Measurements from ENCODE around the gene SRPX. TPM values are rescaled to one million over a fixed set of nuclear protein-coding genes. Genes with fewer than 3 reads are reported as not detected.

SRPX gene
- total RNA-seq, 1 donor from 2014 or later, result 9.2 TPM

- no peak for TF ChIP-seq CTCF (IDR thresholded peaks at IDR 0.05; ENCODE audit: partially characterized antibody, unreplicated experiment)
These were observed 35.3 kb upstream of the SRPX start for GRCh38 chrX:38256019-38256418.

GRCh38 chrX:38249965-38250364 is 29.3 kb upstream of the SRPX start:
- H3K9me3 Mint-ChIP-seq (ENCODE audit: unreplicated experiment), result no peaks in the 10 kb centered on the region
- TF ChIP-seq CTCF (IDR thresholded peaks at IDR 0.05; ENCODE audit: partially characterized antibody, unreplicated experiment), result no peak
- no peaks in the 10 kb centered on the region for H3K4me1 Mint-ChIP-seq (ENCODE audit: low read depth, unreplicated experiment)
- no peak overlapping the region for H3K4me3 Mint-ChIP-seq (ENCODE audit: unreplicated experiment)
- no peak for DNase-seq
- H3K36me3 Mint-ChIP-seq (ENCODE audit: unreplicated experiment), result no peaks in the 10 kb centered on the region
- H3K27ac Mint-ChIP-seq (ENCODE audit: unreplicated experiment), result no peak overlapping the region
- H3K27me3 Mint-ChIP-seq (ENCODE audit: unreplicated experiment), result peaks cover 2% of the 10 kb centered on the region

More at GRCh38 chrX:38256019-38256418, 35.3 kb upstream of the SRPX start:
- Mint-ChIP-seq H3K27me3 (ENCODE audit: unreplicated experiment) (peaks cover 2% of the 10 kb centered on the region), H3K4me3 (ENCODE audit: unreplicated experiment) (no peak overlapping the region), H3K36me3 (ENCODE audit: unreplicated experiment) (no peaks in the 10 kb centered on the region), H3K4me1 (ENCODE audit: low read depth, unreplicated experiment) (no peaks in the 10 kb centered on the region), H3K27ac (ENCODE audit: unreplicated experiment) (no peak overlapping the region), H3K9me3 (ENCODE audit: unreplicated experiment) (no peaks in the 10 kb centered on the region)
- DNase-seq, result no peak

- no peaks in the 10 kb centered on the region for H3K9me3 Mint-ChIP-seq (ENCODE audit: unreplicated experiment)
- no peak overlapping the region for H3K27ac Mint-ChIP-seq (ENCODE audit: unreplicated experiment)
These were observed 26.4 kb upstream of the SRPX start for GRCh38 chrX:38247051-38247450.

GRCh38 chrX:38240541-38240940 is 19.9 kb upstream of the SRPX start:
- Mint-ChIP-seq H3K9me3 (ENCODE audit: unreplicated experiment) (no peaks in the 10 kb centered on the region), H3K36me3 (ENCODE audit: unreplicated experiment) (no peaks in the 10 kb centered on the region), H3K27me3 (ENCODE audit: unreplicated experiment) (peaks cover 2% of the 10 kb centered on the region), H3K4me1 (ENCODE audit: low read depth, unreplicated experiment) (no peaks in the 10 kb centered on the region), H3K4me3 (ENCODE audit: unreplicated experiment) (no peak overlapping the region), H3K27ac (ENCODE audit: unreplicated experiment) (no peak overlapping the region)
- DNase-seq, result no peak
- no peak for TF ChIP-seq CTCF (IDR thresholded peaks at IDR 0.05; ENCODE audit: partially characterized antibody, unreplicated experiment)

More at GRCh38 chrX:38247051-38247450, 26.4 kb upstream of the SRPX start:
- Mint-ChIP-seq H3K4me3 (ENCODE audit: unreplicated experiment) (no peak overlapping the region), H3K4me1 (ENCODE audit: low read depth, unreplicated experiment) (no peaks in the 10 kb centered on the region), H3K36me3 (ENCODE audit: unreplicated experiment) (no peaks in the 10 kb centered on the region), H3K27me3 (ENCODE audit: unreplicated experiment) (no peaks in the 10 kb centered on the region)
- no peak for DNase-seq
- TF ChIP-seq CTCF (IDR thresholded peaks at IDR 0.05; ENCODE audit: partially characterized antibody, unreplicated experiment), result no peak

GRCh38 chrX:38236901-38237615 is 16.4 kb upstream of the SRPX start:
- Mint-ChIP-seq H3K4me3 (ENCODE audit: unreplicated experiment) (no peak overlapping the region), H3K4me1 (ENCODE audit: low read depth, unreplicated experiment) (no peaks in the 10 kb centered on the region), H3K27ac (ENCODE audit: unreplicated experiment) (no peak overlapping the region), H3K36me3 (ENCODE audit: unreplicated experiment) (no peaks in the 10 kb centered on the region), H3K9me3 (ENCODE audit: unreplicated experiment) (no peaks in the 10 kb centered on the region), H3K27me3 (ENCODE audit: unreplicated experiment) (peaks cover 2% of the 10 kb centered on the region)
- no peak for DNase-seq
- TF ChIP-seq CTCF (IDR thresholded peaks at IDR 0.05; ENCODE audit: partially characterized antibody, unreplicated experiment), result no peak
